HG03558 (cell line): ENCODE measurements around the gene PLXNA1.

ENCODE experiments used
- ATAC-seq: cut with Tn5 transposase; IDR thresholded peaks from one replicate; pipeline ENCODE4 v1.9.1; 2021; ENCODE audit warnings: moderate number of reproducible peaks; ENCODE audit not compliant: unreplicated experiment; ENCODE audit errors: extremely low read depth

PLXNA1 gene

DNA sequence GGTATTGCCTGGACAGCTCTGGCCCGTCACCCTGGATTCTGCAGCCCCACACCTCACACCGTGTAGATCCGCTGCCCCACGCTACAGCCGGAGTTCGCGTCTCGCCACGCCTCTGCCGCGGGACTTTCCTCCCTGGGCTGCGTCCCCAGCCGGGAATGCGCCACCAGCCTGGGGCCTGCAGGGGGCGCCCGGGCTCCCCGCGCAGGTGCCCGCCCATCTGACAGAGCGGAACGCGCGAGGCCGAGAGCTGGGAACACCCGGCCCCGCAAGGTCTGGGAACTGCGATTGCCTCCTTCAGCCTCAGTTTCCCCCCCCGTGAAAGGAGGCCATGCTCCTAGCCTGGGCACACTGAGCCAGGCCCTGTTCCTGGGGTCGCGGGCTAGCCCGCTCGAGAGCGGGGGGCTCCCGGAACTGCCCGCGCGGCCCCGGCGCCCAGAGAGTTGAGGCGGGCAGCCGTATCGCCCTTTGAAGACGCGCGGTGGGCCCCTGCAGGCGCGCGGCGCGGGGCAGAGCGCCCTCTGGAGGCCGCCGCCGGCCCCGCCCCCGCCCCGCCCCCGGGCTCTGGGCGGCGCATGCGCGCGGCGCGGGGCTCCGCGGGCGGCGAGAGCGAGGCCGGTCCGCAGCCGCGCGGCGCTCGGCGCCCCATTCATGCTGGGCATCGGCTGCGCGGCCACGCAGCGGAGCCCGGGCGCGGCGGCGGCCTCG, at the start of gene PLXNA1:
Gene PLXNA1 (plus strand): TSS at position 645 of the 705 bp plus-strand sequence. CDS start 5,479 bp downstream, outside the sequence.
- no peak for ATAC-seq

DNA sequence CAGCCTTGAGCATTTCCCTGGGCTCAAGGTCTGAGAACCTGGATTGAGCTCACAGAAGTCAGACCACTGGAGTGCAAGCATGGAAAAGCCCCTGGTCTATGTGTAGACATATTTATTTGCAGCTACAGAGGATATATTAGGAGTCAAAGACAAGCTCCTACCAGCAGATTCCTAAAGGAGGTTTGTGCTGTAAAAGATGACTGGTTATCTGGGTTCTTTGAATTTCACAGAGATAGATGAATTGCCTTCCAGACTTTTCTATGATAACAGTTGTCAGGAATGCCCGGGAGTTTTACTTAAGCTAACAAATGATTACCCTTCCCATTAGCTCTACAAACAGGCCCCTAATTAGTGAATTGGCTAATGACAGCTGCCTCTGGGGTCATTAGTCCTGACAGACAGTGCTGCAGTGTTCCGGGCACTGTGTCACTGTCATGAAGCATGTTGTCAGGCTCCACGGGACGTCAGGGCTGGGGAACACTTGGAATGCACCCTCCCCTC, 48.8 kb upstream of the PLXNA1 start:
- no peak for ATAC-seq

DNA sequence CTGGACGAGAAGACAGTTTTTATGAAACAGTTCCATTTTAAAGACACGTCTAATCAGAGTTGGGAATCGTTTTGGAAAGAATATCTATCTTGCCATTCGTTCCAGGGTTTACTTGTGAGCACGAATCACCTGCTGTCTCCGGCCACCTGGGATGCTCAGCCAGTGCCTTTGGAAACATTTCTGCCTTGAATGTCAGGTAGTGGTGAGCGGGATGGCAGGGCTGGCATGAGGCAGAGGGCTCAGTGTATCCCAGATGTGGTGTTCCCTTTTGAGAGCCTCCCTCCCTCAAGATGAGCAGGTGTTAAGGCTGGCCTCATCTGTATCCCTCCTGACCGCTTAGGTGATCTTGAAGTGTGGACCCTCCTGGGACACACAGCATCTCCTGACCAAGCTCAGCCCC, 47.9 kb upstream of the PLXNA1 start:
- ATAC-seq: no peak

DNA sequence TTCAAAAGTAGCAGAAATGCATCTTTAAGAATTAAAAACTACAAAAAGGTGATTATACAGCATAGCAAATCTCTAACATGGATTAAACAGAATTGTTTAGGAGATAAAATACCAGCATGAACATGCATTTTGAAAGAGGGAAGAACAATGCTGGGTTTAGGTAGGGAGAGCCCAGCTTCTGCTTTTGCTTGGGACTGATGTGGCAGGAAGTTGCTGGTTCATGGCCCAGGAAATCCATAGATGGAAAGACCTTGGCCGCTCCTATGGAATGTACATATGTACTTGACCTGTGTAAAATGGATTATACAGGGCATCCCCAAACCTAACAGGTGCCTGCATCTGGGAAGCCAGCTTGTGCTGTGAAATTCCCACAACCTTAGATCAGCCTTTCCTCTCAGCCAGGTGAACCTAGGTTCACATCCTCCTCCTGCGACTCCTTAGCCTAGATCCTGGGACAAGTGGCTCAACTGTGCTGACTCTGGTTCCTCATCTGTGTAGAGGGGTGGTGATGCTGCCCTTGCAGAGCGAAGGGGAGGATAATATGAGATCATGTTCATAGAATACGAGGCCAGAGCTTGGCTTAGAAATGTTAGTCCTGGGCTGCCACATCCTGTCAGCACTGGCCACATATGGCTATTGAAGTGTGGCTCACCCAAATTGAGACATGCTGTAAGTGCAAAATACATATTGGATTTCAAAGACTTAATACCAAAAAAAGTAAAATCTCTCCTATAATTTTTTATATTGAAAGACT, 47.0 kb upstream of the PLXNA1 start:
- no peak for ATAC-seq

DNA sequence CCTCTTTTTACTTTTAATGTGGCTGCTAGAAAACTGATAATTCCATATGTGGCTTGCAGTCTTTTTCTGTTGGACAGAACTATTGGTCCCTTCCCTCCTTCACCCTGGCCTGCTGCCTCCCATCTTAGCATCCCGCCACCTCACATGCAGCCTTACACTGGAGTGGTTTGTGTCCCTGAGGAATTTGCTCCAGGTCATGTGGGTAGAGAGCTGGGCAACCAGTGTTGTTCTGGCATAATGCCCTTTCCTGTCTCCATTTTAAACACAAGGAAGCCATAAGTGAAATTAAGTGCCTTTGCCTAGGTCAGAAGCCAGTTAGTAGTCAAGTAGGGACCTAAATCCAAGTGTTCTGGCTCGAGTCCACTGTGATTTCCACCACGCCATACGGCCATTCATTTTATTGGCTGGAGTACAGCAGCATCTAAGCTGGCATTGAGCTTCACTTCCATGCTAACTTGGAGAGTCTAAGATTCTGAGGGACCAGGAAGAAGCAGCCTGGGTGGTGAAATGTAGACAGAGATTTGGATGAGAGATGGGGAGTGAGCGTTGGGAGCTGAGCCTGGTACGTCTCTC, 46.0 kb upstream of the PLXNA1 start:
- ATAC-seq: no peak

DNA sequence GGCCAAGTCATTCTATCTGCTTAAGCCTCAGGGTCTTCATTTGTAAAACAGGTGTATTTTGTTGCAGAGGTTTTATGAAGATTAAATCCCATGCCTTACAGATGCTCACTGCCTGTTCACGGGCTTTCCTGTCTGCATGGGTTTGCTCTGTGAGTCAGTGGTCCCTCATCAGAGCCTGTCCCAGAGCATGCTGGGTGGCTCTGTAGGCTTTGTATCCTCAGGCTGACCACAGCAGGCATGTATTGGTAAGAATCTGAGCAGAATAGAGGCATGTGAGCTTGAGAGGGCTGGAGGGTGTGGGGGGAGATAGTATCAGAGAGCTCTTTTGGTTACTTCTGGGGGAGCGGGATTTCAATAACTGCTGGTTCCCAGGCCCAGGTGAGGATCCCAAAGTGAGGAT, 45.4 kb upstream of the PLXNA1 start:
- no peak for ATAC-seq

DNA sequence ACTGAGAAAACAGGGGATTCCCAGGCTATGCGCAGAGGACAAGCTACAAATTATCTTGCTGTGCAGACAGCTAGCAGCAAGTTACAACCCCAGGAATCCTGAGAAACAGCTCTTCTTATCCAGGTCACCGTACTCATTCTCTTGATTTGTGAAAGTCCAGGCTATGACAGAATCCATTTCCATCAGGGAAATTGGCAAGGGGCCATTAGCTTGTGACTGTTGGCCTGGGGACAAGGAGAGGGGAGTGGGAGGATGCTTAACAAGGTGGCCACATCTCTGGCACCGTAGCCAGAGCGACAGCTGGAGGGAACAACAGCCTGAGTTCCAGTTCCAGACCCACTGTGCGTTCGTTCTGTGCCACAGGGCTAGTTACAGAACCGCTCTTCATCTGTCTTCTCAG, 44.9 kb upstream of the PLXNA1 start:
- ATAC-seq: no peak

DNA sequence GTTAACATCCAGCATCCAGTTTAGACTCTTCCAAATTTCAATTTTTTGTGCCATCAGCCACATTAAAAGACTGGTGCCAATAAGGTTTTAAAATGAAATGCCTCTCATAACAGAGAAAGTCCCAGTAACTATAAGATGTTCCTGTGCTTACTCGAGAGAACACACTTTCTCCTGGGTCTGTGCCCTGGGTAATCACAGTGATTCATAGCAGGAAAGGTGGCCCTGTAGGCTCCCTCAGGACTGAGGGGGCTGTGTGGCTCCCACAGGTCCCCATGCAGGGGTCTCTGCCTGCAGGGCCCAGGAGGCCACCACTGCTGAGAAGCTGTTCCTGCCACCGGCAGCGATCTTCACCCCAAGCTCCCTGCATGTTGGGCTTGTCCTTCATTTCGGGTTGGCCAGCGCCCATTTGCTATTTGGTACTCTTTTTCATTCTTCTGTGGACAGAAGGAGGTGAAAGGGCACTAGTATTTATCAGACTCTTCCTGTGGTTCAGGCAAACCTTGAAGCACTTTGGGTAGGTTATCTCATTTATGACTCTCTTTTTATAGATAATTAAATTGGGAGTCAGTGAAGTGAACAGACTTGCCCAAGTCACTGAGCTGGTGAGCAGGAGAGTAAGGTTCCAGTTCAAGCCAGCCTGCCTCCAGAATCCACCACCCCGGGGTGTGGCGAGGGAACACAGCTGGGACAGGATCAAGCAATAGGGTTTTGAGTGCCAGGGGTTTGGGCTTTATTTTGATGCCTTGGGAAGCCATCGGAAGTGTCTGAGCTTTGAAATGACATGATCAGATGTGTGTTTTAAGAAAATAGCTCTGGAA, 44.2 kb upstream of the PLXNA1 start:
- no peak for ATAC-seq

DNA sequence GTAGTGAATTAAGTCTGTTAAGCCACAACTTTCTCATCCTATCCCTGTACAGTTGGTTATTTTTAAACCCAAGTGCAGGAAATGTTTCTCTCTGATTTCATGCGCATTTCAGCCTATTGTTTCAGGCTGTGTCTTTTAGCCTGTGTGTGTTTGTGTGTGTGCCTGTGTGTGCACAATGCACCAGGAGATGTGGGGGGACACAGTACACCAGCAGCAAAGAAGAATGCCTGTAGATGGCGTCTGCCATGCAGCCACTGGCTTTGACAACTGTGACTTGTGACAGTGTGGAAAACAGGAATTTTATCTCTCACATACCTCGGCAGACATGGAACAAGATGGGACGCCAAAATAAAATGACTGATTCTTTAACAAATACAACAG, 43.6 kb upstream of the PLXNA1 start:
- no peak for ATAC-seq

DNA sequence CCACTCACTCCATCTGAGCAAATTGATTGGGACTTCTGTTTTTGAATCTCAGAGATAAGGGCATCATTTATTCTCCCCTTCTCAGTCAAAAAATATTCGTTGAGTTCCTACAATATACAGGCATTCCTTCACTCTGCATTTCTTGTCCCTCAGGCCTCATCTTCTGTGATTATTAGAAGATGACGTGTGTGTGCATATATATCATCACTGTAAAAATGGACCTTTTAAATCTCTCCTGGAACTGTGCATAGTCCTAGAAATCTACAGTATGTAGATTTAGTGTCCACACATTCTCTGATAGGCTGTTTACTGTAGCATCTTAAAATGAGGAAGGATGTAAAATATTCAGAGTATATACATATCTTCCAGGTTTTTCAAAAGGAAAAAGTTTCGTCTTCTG, 43.2 kb upstream of the PLXNA1 start:
- no peak for ATAC-seq

DNA sequence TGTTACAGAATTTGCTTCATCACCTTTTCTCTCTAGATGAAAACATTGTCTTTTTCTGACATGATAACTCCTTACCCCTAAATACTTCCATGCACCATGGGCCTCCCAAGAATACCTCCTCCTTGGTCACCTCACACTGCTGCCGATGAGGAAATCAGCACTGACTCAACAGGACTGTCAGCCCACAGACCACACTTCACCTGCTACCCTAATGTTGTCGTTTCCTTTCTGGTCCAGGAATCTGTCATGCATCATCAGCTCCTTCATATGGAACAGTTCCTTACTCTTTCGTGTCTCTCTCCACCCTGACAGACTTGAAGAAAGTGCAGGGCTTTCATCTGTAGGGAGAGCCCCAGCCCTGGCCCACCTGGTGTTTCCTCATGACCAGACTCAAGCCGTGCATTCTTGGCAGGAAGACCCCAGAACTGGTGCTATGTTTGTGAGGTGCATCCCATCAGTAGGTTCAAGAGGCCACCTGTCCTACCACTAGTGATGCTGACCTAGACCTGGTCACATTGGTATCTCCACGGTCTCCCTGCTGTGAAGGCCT, 41.1 kb upstream of the PLXNA1 start:
- ATAC-seq: no peak

DNA sequence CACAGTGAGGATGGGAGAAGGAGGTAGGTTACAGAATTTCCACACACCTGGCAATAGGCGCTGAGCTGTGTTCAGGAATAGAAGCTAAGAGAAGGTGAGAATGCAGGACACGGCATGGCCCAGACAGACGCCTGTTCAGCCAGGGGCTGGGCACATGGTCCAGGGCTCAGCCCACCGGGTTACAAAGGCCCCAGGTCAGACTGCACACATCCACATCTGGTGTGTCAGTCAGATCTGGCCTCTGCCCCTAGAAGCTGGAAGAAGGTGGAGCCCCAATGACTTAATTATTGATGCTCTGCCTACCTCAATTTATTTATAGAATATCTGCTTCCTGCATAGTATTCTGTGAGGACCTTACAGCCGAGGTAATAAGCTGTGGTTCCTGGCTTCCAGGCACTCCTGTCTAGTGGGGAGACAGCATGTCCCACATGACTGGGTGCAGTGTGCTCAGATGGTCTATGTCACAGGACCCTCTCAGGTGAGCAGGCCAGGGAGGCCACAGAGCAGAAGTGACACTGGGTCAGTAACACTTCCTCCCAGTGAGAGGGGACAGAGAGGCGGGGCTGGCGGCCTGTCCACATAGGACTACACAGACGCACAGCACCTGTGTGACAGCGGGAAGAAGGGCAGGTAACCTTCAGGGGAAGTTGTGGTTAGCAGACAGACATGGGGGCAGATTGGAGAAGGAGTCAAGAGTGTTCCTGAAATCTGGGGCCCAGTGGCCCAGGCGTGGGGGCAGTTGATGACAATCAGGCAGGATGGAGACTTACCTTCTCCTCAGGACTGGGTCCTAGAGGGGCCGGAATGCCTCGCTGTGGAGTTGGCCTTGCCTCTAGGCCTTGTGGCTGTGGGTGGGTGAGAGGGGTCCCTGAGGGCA, 38.6 kb upstream of the PLXNA1 start:
- ATAC-seq: no peak

DNA sequence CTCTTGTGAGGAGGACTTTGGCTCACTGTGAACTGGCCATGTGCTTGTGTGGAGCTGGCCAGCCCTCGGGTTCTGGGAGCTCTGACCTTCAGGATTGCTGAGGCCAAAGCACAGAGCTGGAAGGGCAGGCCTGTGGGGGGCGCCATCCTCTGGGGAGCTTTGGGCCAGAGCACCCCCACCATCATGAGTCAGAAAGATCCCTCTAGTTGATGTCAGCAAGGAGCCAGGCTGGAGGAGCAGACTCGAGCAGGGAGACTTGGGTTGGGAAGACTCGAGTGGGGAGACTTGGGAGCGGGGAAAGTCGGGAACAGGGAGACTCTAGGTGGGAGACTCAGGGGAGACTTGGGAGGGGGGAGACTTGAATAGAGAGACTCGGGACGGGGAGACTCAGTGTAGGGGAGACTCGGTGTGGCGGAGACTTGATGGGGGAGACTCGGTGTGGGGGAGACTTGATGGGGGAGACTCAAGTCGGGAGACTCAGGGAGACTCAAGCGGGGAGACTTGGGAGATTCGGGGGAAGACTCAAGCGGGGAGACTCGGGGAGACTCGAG, 37.7 kb upstream of the PLXNA1 start:
- ATAC-seq: no peak

DNA sequence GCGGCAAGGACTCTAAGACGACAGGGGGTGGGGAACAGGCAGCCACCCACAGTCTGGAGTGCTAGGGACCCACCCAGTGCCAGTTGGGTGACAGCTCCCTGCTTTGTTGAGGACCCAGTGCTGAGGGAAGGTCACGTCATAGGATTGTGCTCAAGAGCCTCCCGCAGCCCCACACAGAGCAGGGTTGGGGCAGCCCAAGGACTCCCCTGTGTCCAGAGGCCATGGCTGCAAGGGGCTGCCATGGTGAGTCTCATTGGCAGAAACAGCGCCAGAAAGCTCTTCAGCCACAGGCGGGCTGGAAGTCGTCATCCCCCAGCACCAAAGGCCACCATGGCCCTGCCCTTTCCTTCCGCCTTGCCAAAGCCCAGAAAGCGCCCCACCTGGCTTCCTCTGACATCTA, 37.0 kb upstream of the PLXNA1 start:
- ATAC-seq: no peak

DNA sequence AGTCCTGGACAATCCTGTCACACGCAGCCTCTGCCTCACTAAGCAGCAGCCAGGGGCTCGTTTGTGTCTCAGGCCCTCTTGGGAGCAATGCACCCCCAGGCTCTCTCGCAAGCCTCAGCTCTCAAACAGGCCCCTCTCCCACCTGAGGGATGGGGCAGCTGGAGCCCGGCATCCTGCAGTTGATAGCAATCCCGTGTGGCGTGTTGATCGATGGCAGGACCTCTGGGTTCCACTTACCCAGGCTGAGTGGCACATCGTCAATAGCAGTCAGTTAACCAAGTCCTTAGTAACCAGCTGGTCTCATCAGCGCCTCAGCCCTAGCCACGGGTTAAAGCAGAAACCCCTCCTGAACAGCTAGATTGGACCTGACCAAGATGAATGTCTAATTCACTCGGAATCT, 36.5 kb upstream of the PLXNA1 start:
- ATAC-seq: no peak

DNA sequence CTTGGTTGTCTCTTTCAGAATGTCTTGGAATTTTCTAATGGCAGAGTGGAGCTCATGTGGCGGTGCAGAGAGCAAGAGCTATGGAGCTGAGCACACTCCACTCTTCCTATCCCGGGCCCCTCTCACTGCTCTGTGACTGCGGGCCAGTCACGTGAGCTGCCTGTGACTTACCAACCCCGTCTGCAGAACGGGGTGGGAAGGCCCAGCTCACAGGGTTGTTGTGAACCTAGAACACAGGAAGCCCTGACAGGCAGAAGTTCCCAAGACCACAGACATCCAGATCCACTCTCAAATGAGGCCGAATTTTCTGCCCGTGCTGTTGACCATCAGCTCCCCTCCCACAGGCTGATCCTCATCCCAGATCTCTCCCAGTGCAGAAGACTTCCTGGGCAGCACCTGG, 35.5 kb upstream of the PLXNA1 start:
- no peak for ATAC-seq

DNA sequence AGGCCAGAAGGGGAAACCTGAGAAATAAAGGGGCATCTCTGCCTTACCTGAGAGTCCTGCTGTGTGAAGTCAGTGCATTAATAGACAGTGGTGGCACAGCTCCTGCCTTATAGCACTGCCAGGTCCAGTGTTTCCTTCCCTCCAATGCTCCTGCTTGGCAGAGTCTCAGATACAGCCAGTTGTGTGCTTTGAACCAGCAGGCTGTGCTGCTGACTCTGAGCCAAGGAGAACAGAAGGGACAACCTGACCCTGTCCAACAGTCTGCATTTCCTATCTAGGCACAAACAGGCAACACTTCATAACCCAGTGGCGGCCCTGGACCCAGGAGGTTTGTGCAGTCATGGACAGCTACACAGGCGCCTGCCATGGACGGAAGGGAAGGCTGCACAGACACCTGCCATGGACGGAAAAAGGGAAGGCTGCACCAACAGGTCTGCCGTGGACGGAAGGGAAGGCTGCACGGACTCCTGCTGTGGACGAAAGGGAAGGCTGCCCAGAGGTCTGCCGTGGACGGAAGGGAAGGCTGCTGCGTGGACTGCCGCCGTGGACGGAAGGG, 33.9 kb upstream of the PLXNA1 start:
- ATAC-seq: no peak

DNA sequence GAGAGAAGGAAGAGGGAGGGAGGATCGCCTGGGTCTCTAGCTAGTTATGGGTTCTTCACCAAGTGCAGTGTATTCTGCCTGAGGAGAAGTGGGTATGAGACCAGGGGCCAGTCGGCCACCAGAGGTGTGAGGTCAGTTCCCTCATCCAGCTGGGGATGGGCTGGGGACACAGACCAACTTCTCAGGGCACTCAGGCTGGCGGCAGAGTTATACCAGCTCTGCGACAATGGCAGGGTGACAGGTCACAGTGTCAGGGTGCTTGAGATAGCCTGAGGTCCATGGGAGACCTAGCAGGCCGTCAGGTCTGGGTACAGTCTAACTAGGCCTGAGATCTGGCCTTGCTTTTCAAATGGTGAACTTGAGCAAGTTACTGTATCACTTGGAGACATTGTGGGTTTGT, 31.4 kb upstream of the PLXNA1 start:
- ATAC-seq: no peak
